MM.1S (cell line): ENCODE results near the gene GPRASP2.

Source experiments
- EZH2 ChIP-seq: fragments of 300-600 bp; sonication (generic); optimal IDR thresholded peaks from 2 replicates; pipeline ENCODE3; 2017; ENCODE audit warnings: low read depth, mild to moderate bottlenecking, antibody characterized with exemption, low read length, mixed read lengths
- EZH2phosphoT487 ChIP-seq: fragments of 300-600 bp; sonication (generic); IDR thresholded peaks from 2 replicates; pipeline ENCODE4 v1.6.1; 2018; ENCODE audit warnings: antibody characterized with exemption, low read length
- TF ChIP-seq, protein P1 (sequence below): fragments of 300-600 bp; sonication (generic); IDR thresholded peaks from 2 replicates; pipeline ENCODE4 v1.5.1; 2016; ENCODE audit warnings: antibody characterized with exemption, low read length, mixed read lengths

DNA sequence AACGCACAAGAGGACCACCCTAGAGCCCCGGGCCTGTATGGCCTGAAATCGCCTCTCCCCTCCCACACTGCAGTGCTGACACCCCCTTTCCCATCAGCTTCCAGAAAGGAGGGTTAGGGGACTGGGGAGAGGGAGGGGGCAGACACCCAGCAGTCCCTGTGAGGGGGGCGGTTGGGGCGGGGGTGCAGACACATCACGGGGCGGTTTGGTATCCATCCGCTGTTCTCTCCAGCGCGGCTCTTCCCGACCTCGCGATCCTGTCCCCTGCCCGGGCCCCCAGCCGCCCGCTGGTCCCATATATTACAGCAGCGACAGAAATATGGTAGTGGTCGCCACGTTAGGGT lies 404 bp upstream of the GPRASP2 start:
- TF ChIP-seq, protein P1, sequence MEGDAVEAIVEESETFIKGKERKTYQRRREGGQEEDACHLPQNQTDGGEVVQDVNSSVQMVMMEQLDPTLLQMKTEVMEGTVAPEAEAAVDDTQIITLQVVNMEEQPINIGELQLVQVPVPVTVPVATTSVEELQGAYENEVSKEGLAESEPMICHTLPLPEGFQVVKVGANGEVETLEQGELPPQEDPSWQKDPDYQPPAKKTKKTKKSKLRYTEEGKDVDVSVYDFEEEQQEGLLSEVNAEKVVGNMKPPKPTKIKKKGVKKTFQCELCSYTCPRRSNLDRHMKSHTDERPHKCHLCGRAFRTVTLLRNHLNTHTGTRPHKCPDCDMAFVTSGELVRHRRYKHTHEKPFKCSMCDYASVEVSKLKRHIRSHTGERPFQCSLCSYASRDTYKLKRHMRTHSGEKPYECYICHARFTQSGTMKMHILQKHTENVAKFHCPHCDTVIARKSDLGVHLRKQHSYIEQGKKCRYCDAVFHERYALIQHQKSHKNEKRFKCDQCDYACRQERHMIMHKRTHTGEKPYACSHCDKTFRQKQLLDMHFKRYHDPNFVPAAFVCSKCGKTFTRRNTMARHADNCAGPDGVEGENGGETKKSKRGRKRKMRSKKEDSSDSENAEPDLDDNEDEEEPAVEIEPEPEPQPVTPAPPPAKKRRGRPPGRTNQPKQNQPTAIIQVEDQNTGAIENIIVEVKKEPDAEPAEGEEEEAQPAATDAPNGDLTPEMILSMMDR: no peak
- TF ChIP-seq EZH2: no peak
- no peak for TF ChIP-seq EZH2phosphoT487
